GM19035 (cell line): ENCODE results near the gene PI4KB.
A peak's percentile ranks its signal among the peaks of the same experiment; 100 is the strongest.
"Not testable (repeated sequence)": the region's sequence is repeated elsewhere in the genome, so short reads cannot be mapped to it uniquely, and the experiment has no call there.

Experiments
- ATAC-seq: cut with Tn5 transposase; IDR thresholded peaks from one replicate; pipeline ENCODE4 v1.9.1; 2021; ENCODE audit not compliant: unreplicated experiment

The PI4KB gene

DNA sequence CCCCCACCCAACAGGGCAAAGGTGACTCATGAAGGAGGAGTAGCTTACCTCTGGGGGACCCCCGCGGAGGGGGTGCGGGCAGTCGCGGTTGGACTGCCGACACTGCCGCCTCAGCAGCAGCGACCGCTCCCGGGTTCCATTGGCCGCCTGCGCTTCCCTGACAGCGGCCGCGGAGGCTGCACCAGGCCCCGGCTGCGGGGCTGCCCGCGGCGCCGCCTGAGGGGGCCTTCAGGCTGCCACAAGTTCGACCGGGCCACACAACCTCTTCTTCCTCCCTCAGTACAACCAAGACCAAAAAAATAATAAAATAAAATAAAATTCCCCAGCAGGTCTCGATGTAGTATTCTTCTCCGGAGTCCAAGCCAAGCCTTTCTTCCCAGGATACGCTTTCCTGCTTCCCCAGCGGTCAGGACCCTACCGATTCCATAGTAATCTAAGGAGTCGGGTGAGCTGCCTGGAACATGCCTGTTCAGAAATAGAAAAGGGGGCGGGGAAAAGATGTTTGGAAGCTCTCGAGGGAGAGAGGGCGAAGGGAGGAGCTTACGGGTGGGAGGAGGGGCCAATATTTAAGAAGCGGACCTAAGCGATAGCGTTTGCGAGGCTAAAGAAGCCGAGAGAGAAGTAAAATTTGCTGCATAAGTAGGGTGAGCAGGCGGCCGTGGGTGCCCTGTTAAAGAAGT, at the start of gene PI4KB:
TSS of gene PI4KB (minus strand) at position 194 of the 680 bp plus-strand sequence. CDS start 10,935 bp downstream, outside the sequence.
- ATAC-seq: peak; percentile 81

- ATAC-seq: no peak
Observed at GRCh38 chr1:151373196-151373595, 46.0 kb upstream of the PI4KB start.

DNA sequence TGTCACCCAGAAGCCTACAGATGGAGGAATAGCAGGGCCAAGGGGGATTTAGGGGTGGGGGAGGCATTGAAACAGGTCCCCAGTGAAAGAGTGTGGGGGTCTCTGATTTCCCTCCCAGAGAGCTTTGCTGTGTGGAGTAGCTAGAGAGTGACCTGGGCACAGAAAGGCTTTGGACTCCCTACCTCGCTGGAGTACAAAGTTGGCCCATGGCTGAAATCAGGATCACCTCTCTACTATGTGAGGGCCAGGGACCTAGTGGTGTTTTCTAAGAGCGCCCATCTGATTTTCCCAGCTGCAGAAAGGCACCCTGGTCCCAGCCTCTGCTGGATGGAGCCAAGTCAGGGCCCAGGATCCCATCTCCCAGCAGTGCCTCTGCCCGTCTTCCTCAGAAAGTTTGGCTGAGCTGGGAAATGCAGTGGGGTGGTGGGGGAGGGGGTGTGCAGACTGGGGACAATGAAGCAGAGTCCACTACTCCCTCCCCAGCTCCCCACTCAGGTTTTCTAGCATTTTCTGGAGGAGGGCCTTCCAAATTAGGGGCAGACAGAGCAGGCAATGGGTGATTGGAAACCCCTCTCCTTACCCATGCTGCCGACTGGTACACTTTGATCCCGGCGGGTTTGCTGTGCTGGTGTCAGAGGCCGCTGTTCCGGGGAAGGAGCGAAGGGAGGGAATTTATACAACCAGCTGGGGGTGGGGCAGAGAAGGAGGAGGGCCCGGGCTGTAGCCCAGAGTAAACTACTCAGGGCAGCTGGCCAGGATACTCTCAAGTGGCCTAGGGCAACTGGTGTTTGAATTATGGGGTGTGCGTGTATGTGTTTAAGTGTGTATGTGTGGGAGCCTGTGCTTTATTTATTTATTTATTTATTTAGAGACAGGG, 45.1 kb upstream of the PI4KB start, which contains the start of gene SELENBP1:
TSS of gene SELENBP1 (minus strand) at position 648 of the 877 bp plus-strand sequence. CDS start at position 584, 64 bp downstream.
- ATAC-seq: no peak

DNA sequence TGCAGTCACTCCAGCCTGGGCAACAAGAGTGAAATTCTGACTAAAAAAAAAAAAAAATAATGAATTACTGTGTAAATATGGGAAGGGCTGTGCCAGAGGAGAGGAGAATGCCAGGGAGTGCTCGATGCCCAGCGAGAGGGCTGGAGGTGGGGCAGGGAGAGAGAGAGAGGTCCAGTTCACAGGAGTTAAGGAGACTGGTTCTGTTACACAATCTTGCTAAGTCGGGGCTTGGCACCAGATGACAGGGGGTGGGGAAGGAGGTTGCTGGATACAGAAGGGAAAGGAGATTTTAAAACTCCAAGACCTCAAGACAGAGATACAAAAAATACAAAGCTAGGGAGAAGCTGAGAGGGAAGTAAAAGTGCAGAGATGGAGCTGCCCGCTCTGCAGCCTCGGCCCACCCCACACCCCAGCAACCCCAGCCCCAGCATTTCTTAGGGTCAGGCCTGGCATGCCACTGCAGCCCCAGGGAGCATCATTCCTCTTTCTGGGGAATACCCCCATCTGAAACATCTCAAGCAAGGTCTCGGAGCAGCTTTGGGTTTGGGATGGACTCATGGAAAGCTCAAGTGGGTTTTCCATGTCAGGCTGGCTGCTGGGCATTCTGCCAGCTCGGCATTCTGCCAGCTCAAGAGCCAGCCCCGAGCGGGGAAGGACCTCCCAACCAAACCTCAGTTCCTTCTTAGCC, 44.3 kb upstream of the PI4KB start:
- ATAC-seq: no peak

GRCh38 chr1:151370211-151370911, 43.1 kb upstream of the PI4KB start:
- ATAC-seq: no peak

- ATAC-seq: no peak
Observed at GRCh38 chr1:151369621-151370048, 42.4 kb upstream of the PI4KB start.

DNA sequence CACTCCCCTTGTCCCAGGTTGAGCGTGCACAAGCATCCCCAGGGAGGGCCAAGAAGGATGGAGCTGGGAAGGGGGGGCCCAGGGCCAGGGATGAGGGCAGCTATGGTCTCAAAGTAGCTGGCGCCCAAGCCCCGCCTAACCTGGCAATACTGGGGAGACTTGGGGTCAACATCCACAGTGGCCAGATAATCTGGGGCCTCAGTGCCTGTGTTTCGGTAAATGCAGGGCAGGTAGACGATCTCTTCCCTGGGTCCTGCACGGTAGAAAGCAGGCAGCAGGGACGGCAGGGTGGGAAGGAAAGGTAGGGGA, 42.0 kb upstream of the PI4KB start:
- ATAC-seq: no peak

DNA sequence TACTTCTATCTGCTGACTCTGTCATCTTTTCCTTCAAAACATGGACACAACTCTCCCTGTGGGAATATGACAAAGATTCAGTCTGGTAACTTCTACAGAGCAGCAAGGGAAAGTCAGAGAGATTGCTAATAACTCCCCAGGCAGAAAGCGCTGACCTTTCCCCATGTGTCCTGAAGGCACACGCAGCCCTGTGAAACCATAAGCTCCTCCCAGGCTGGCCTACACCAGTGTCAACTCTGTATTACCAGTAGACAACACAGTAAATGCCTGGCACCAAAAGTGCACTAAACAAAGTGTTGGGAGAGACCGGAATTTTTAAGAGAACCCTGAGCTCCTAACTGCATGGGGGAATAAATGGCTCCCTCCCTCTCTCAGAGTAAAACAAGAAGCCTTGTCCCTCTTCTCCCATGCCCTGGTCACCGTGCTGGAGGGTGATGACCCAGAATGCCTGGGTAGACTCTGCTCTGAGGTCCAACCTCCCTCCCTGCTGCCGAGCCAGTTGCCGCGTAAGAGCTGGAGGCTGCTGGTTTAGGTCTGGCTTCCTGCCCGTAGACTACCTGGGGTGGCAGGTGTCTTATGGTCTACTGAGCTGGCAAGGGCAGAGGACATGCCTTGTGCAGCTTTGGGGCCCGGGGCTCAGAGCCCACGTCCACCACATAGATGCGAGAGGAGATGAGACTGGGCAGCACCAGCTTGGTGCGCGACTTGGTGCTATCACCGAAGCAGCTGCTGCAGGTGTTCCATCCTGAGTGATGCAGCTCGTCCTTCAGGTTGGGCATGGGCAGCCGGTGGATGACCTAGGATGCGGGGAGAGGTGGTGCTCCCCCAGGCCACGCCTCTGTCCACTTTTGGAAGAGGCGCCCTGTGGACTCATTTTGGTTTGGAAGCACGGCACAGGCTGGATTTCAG, 41.4 kb upstream of the PI4KB start:
- ATAC-seq: no peak

GRCh38 chr1:151367658-151368392, 40.6 kb upstream of the PI4KB start:
- no peak for ATAC-seq

DNA sequence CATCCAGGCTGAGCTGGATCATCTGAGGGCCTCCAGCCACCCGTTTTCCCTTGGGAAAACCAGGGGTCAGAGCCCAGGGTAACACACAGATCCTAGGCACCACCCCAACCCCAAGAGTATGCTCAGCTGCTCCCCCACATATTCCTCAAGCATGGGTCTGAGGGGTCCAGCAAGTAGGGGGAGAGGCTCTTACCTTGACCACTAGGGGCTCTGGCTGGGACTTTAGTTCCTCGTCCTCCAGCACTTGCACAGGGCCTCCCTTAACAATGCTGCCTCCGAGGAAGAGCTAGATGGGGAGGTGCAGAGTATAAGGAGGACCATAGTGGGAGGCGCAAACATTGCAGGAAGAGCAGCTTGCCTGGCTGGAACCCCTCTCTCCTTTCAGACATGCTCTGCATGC, 37.8 kb upstream of the PI4KB start:
- ATAC-seq: no peak

DNA sequence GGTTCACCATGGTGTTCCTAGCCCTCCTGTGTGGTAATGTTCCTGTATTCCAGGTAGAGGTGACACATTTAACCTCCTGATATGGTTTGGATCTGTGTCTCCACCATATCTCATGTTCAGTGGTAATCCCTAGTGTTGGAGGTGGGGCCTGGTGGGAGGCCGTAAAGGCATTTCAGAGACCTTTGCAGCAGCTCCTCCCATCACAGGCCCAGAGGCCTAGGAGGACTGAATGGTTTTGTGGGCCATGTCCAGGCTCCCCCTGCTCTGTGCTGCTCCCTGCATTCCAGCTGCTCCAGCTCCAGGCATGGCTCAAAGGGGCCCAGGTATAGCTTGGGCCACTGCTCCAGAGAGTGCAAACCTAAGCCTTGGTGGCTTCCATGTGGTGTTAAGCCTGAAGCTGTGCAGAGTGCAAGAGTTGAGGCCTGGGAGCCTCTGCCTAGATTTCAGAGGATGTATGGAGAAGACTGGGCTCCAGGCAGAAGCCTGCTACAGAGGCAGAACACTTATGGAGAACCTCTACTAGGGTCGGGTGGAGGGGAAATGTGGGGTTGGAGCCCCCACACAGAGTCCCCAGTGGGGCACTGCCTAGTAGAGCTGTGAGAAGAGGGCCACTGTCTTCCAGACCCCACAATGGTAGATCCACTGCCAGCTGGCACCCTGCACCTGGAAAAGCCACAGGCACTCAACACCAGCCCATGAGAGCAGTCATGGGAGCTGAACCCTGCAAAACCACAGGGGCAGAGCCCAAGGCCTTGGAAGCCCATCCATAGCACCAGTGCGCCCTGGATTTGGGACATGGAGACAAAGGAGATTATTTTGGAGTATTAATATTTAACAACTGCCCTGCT, 35.3 kb upstream of the PI4KB start:
- ATAC-seq: no peak

- ATAC-seq: no peak
Observed at GRCh38 chr1:151361883-151362282, 34.7 kb upstream of the PI4KB start.

- ATAC-seq: no peak
Observed at GRCh38 chr1:151356696-151357095, 29.5 kb upstream of the PI4KB start.

- ATAC-seq: no peak
Observed at GRCh38 chr1:151352021-151352718, 25.0 kb upstream of the PI4KB start.

- ATAC-seq: not testable (repeated sequence)
Observed at GRCh38 chr1:151350323-151350722, 23.1 kb upstream of the PI4KB start.

- ATAC-seq: no peak
Observed at GRCh38 chr1:151347523-151348246, 20.5 kb upstream of the PI4KB start.
